Tibial nerve (tissue), 4 donors: ENCODE results near the gene HS6ST3. TPM values are rescaled to one million over a fixed set of nuclear protein-coding genes. Genes with fewer than 3 reads are reported as not detected.

Experiments used
- DNase-seq, 2 donors: peaks; one replicate each; pipeline ENCODE4 v3.0.0-alpha.2; 2019; ENCODE audit warnings: low spot score in 2 of 2
- H3K27ac ChIP-seq, 4 donors: fragments of 200-600 bp; sonication (generic) in 3 of 4; one replicate each; pipeline ENCODE4 v1.5.1; 2017 to 2019; ENCODE audit warnings: mild to moderate bottlenecking in 1 of 4
- H3K27me3 ChIP-seq, 2 donors: fragments of 200-600 bp; sonication (generic) in 1 of 2; one replicate each; pipeline versions ENCODE4 v1.5.1 to v1.6.0; 2017 to 2019
- H3K36me3 ChIP-seq, 3 donors: fragments of 200-600 bp; sonication (generic); one replicate each; pipeline ENCODE4 v1.5.1; 2018 to 2019
- H3K4me1 ChIP-seq, 4 donors: fragments of 200-600 bp; sonication (generic) in 3 of 4; one replicate each; pipeline ENCODE4 v1.5.1; 2017 to 2019
- H3K4me3 ChIP-seq, 4 donors: fragments of 200-600 bp; sonication (generic) in 3 of 4; one replicate each; pipeline ENCODE4 v1.5.1; 2017 to 2019; ENCODE audit warnings: mild to moderate bottlenecking in 1 of 4, moderate library complexity in 1 of 4
- H3K9me3 ChIP-seq, 4 donors: fragments of 200-600 bp; sonication (generic) in 3 of 4; one replicate each; pipeline ENCODE4 v1.5.1; 2017 to 2019
- CTCF ChIP-seq, 5 experiments: fragments of 200-600 bp in 3 of 5; fragments of 450-650 bp in 2 of 5; sonication (generic) in 3 of 5; IDR thresholded peaks; one replicate each; pipeline ENCODE4 v1.5.1; 2016 to 2019; ENCODE audit warnings: antibody characterized with exemption in 5 of 5, mild to moderate bottlenecking in 3 of 5, moderate library complexity in 2 of 5
- EP300 ChIP-seq, 2 donors: sonication (generic); formaldehyde crosslinking; IDR thresholded peaks; one replicate each; pipeline ENCODE4 v1.6.1; 2017; ENCODE audit warnings: antibody characterized with exemption in 2 of 2, mild to moderate bottlenecking in 1 of 2
- POLR2A ChIP-seq, 2 donors: fragments of 450-650 bp; IDR thresholded peaks; one replicate each; pipeline ENCODE4 v1.6.1; 2017; ENCODE audit warnings: antibody characterized with exemption in 2 of 2, mild to moderate bottlenecking in 2 of 2, moderate library complexity in 2 of 2
- WGBS, 2 donors: methylation state at CpG; one replicate each; pipeline ENCODE4 v1.1.5; 2018; 5-methylcytosine and 5-hydroxymethylcytosine counted together
- total RNA-seq, 4 donors: library from RNA; depleted of rRNA; stranded (reverse); fragments of >200 nt; gene quantifications; one replicate each; pipeline ENCODE4 v1.1.0, GENCODE V29; 2016

Gene HS6ST3
- total RNA-seq, 4 donors from 2014 or later = 0.21 to 1.1 (median 0.79) TPM

GRCh38 chr13:96252903-96253302 is 163.0 kb downstream of the HS6ST3 start:
- Histone ChIP-seq H3K4me3 (no peak overlapping the region), H3K4me1 (no peaks in the 10 kb centered on the region), H3K9me3 (no peaks in the 10 kb centered on the region), H3K27me3 (no peaks in the 10 kb centered on the region), H3K27ac (no peak overlapping the region), H3K36me3 (no peaks in the 10 kb centered on the region)
- 93 to 95% methylated on average over 4 of the region's 4 CpGs for WGBS, 2 donors
- TF ChIP-seq POLR2A (IDR thresholded peaks at IDR 0.05) = no peak
- TF ChIP-seq CTCF (IDR thresholded peaks at IDR 0.05) = no peak
- no peak for TF ChIP-seq EP300 (IDR thresholded peaks at IDR 0.05)
- DNase-seq = no peak

GRCh38 chr13:96273196-96273595 is 183.3 kb downstream of the HS6ST3 start:
- H3K27ac ChIP-seq = no peak overlapping the region
- WGBS, 2 donors = 57 to 76% methylated on average over 1 of the region's 1 CpG
- no peak overlapping the region for H3K4me3 ChIP-seq
- no peaks in the 10 kb centered on the region for H3K27me3 ChIP-seq
- H3K4me1 ChIP-seq = no peaks in the 10 kb centered on the region
- TF ChIP-seq CTCF (IDR thresholded peaks at IDR 0.05) = no peak
- no peak for TF ChIP-seq POLR2A (IDR thresholded peaks at IDR 0.05)
- no peak for TF ChIP-seq EP300 (IDR thresholded peaks at IDR 0.05)
- no peak for DNase-seq
- no peaks in the 10 kb centered on the region for H3K9me3 ChIP-seq
- H3K36me3 ChIP-seq = no peaks in the 10 kb centered on the region

GRCh38 chr13:96274046-96274445 is 184.1 kb downstream of the HS6ST3 start:
- Histone ChIP-seq H3K36me3 (no peaks in the 10 kb centered on the region), H3K27me3 (no peaks in the 10 kb centered on the region), H3K4me3 (no peak overlapping the region), H3K4me1 (no peaks in the 10 kb centered on the region), H3K9me3 (no peaks in the 10 kb centered on the region), H3K27ac (no peak overlapping the region)
- TF ChIP-seq POLR2A (IDR thresholded peaks at IDR 0.05) (no peak), EP300 (IDR thresholded peaks at IDR 0.05) (no peak), CTCF (IDR thresholded peaks at IDR 0.05) (no peak)
- WGBS, 2 donors = 90 to 96% methylated on average over 2 of the region's 2 CpGs
- DNase-seq = no peak

- Histone ChIP-seq H3K9me3 (no peaks in the 10 kb centered on the region), H3K36me3 (no peaks in the 10 kb centered on the region), H3K4me1 (no peaks in the 10 kb centered on the region), H3K27me3 (no peaks in the 10 kb centered on the region), H3K4me3 (no peak overlapping the region), H3K27ac (no peak overlapping the region)
- 93 to 94% methylated on average over 3 of the region's 3 CpGs for WGBS, 2 donors
- TF ChIP-seq EP300 (IDR thresholded peaks at IDR 0.05) = no peak
- no peak for TF ChIP-seq CTCF (IDR thresholded peaks at IDR 0.05)
- no peak for TF ChIP-seq POLR2A (IDR thresholded peaks at IDR 0.05)
- no peak for DNase-seq
Observed at GRCh38 chr13:96279904-96280303, 190.0 kb downstream of the HS6ST3 start.

GRCh38 chr13:96284971-96285370 is 195.1 kb downstream of the HS6ST3 start:
- DNase-seq = no peak
- 68 to 82% methylated on average over 4 of the region's 4 CpGs for WGBS, 2 donors
- no peaks in the 10 kb centered on the region for H3K9me3 ChIP-seq
- no peaks in the 10 kb centered on the region for H3K4me1 ChIP-seq
- H3K27me3 ChIP-seq = no peaks in the 10 kb centered on the region
- no peak overlapping the region for H3K27ac ChIP-seq
- H3K36me3 ChIP-seq = no peaks in the 10 kb centered on the region
- H3K4me3 ChIP-seq = no peak overlapping the region
- TF ChIP-seq CTCF (IDR thresholded peaks at IDR 0.05) = no peak
- TF ChIP-seq EP300 (IDR thresholded peaks at IDR 0.05) = no peak
- no peak for TF ChIP-seq POLR2A (IDR thresholded peaks at IDR 0.05)
